Hepatocyte (in vitro differentiated cells): ENCODE results near the gene ZDHHC9. TPM values are rescaled to one million over a fixed set of nuclear protein-coding genes. Genes with fewer than 3 reads are reported as not detected.

Source experiments
- DNase-seq: peaks from one replicate; pipeline ENCODE4 v3.0.0-alpha.2; 2016; ENCODE audit warnings: low spot score
- H2AFZ ChIP-seq: fragments of 200-600 bp; sonication (generic); 2 replicates; pipeline ENCODE4 v1.6.0; 2016; ENCODE audit warnings: antibody characterized with exemption, mild to moderate bottlenecking
- H3K27ac ChIP-seq: fragments of 200-600 bp; sonication (generic); 2 replicates; pipeline ENCODE4 v1.5.1; 2016; ENCODE audit warnings: mild to moderate bottlenecking
- H3K27me3 ChIP-seq: fragments of 200-600 bp; sonication (generic); 2 replicates; pipeline ENCODE4 v1.6.1; 2016
- H3K36me3 ChIP-seq: fragments of 200-600 bp; sonication (generic); replicated peaks from 2 replicates; pipeline ENCODE4 v1.5.1; 2016; ENCODE audit warnings: low read depth; ENCODE audit not compliant: insufficient read depth
- H3K4me1 ChIP-seq: fragments of 200-600 bp; sonication (generic); 2 replicates; pipeline ENCODE4 v1.5.1; 2016; ENCODE audit warnings: mild to moderate bottlenecking, moderate library complexity; ENCODE audit not compliant: insufficient read depth
- H3K4me2 ChIP-seq: fragments of 200-600 bp; sonication (generic); 2 replicates; pipeline ENCODE4 v1.6.0; 2016
- H3K4me3 ChIP-seq: fragments of 200-600 bp; sonication (generic); 2 replicates; pipeline ENCODE4 v1.5.1; 2016; ENCODE audit warnings: mild to moderate bottlenecking
- H3K79me2 ChIP-seq: fragments of 200-600 bp; sonication (generic); 2 replicates; pipeline ENCODE4 v1.6.0; 2017; ENCODE audit warnings: mild to moderate bottlenecking
- H3K9me2 ChIP-seq: fragments of 200-600 bp; sonication (generic); replicated peaks from 2 replicates; pipeline ENCODE4 v1.6.0; 2017; ENCODE audit warnings: mild to moderate bottlenecking; ENCODE audit not compliant: insufficient read depth
- H3K9me3 ChIP-seq: fragments of 200-600 bp; sonication (generic); 2 replicates; pipeline ENCODE4 v1.5.1; 2016; ENCODE audit warnings: low read depth, mild to moderate bottlenecking
- H4K20me1 ChIP-seq: fragments of 200-600 bp; sonication (generic); 2 replicates; pipeline ENCODE4 v1.6.0; 2016; ENCODE audit warnings: mild to moderate bottlenecking; ENCODE audit not compliant: insufficient read depth, poor library complexity, severe bottlenecking
- EZH2 ChIP-seq: fragments of 200-600 bp; sonication (generic); IDR thresholded peaks from 2 replicates; pipeline ENCODE4 v1.6.1; 2016; ENCODE audit warnings: antibody characterized with exemption, mild to moderate bottlenecking, borderline replicate concordance
- EZH2phosphoT487 ChIP-seq: fragments of 200-600 bp; sonication (generic); IDR thresholded peaks from one replicate; pipeline ENCODE4 v1.6.1; 2018; ENCODE audit warnings: antibody characterized with exemption, mild to moderate bottlenecking, low read depth, moderate library complexity; ENCODE audit not compliant: unreplicated experiment, severe bottlenecking
- WGBS: methylation state at CpG from one replicate; pipeline ENCODE4 v1.1.6; 2016; ENCODE audit warnings: low lambda C conversion rate; ENCODE audit errors: missing lambda C conversion rate; 5-methylcytosine and 5-hydroxymethylcytosine counted together
- polyA plus RNA-seq: library from polyadenylated mRNA; unstranded; fragments of >200 nt; fragmentation: Nextera tagmentation; extraction: Ambion mirVana; gene quantifications from 2 replicates; pipeline ENCODE4 v1.2.1, GENCODE V29; 2016
- total RNA-seq: library from RNA; depleted of rRNA; stranded (reverse); fragments of >200 nt; gene quantifications from 2 replicates; pipeline ENCODE4 v1.2.3, GENCODE V29; 2014
- TF ChIP-seq, protein P1 (sequence below): fragments of 200-600 bp; sonication (generic); IDR thresholded peaks from 2 replicates; pipeline ENCODE4 v1.5.1; 2016; ENCODE audit warnings: antibody characterized with exemption, mild to moderate bottlenecking; ENCODE audit not compliant: poor library complexity

Gene ZDHHC9
- total and polyA plus RNA-seq, 2 experiments from 2014 or later, result 48.6 TPM

DNA sequence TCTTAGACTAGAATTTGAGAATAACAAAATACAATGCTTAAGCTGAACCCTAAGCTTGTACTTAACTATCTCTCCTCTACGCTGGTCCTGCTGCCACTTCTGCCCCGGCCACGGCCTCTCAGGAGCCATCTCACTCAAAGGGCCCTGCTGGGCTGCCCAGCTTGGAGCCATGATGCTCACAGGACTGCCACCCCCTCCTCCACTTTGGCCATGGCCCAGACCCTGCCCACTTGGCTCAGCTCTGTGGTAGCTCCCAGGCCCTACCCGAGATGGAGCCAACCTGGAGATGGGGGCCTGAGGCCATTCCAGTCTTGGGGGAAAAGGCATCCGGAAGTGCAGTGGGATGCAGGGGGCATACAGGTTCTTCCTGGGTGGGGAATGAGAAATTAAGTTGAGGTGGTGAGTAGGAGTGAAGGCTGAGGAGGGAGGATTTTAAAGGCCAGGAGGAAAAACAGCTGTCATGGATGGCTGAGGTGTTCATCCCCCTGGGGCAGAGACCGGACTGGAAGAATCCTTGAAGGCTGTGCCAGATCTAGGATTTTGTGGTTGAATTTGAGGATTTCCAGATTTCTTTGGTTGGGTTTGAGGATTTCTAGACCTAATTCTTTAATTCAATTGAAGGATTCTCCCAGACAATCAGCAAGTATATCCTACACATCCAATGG lies 63.1 kb downstream of the ZDHHC9 start:
- DNase-seq, result no peak
- WGBS, result 93% methylated on average over 6 of the region's 6 CpGs
- H3K27me3 ChIP-seq, result no peaks in the 10 kb centered on the region
- no peaks in the 10 kb centered on the region for H4K20me1 ChIP-seq
- no peaks in the 10 kb centered on the region for H3K9me3 ChIP-seq
- no peak overlapping the region for H3K27ac ChIP-seq
- TF ChIP-seq EZH2phosphoT487 (no peak), EZH2 (no peak)
- TF ChIP-seq, protein P1, sequence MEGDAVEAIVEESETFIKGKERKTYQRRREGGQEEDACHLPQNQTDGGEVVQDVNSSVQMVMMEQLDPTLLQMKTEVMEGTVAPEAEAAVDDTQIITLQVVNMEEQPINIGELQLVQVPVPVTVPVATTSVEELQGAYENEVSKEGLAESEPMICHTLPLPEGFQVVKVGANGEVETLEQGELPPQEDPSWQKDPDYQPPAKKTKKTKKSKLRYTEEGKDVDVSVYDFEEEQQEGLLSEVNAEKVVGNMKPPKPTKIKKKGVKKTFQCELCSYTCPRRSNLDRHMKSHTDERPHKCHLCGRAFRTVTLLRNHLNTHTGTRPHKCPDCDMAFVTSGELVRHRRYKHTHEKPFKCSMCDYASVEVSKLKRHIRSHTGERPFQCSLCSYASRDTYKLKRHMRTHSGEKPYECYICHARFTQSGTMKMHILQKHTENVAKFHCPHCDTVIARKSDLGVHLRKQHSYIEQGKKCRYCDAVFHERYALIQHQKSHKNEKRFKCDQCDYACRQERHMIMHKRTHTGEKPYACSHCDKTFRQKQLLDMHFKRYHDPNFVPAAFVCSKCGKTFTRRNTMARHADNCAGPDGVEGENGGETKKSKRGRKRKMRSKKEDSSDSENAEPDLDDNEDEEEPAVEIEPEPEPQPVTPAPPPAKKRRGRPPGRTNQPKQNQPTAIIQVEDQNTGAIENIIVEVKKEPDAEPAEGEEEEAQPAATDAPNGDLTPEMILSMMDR, result no peak
- H3K79me2 ChIP-seq, result no peaks in the 10 kb centered on the region
- no peaks in the 10 kb centered on the region for H3K4me1 ChIP-seq
- no peak overlapping the region for H3K4me2 ChIP-seq
- no peak overlapping the region for H2AFZ ChIP-seq
- H3K4me3 ChIP-seq, result no peak overlapping the region
- H3K9me2 ChIP-seq, result no peaks in the 10 kb centered on the region
- no peaks in the 10 kb centered on the region for H3K36me3 ChIP-seq

- 91% methylated on average over 13 of the region's 13 CpGs for WGBS
- Histone ChIP-seq H3K27ac (no peak within 1 kb of the TSS), H4K20me1 (no peaks in the 10 kb centered on the region), H3K9me3 (no peaks in the 10 kb centered on the region), H3K9me2 (no peaks in the 10 kb centered on the region), H3K27me3 (no peaks in the 10 kb centered on the region), H3K4me2 (no peak within 1 kb of the TSS), H3K79me2 (no peaks in the 10 kb centered on the region), H2AFZ (no peak within 1 kb of the TSS), H3K4me3 (no peak within 1 kb of the TSS), H3K36me3 (no peaks in the 10 kb centered on the region), H3K4me1 (no peaks in the 10 kb centered on the region)
- TF ChIP-seq, protein P1, result no peak
- TF ChIP-seq EZH2phosphoT487 (no peak), EZH2 (no peak)
- DNase-seq, result no peak
These were observed 63.9 kb downstream of the ZDHHC9 start, which contains the start of gene SASH3 for GRCh38 chrX:129779747-129780146. Gene SASH3 (plus strand): TSS chrX:129779949. CDS start chrX:129780098, 149 bp downstream.

- no peak for DNase-seq
- H3K4me3 ChIP-seq, result no peak overlapping the region
- H3K4me1 ChIP-seq, result peaks cover 3% of the 10 kb centered on the region
- no peaks in the 10 kb centered on the region for H4K20me1 ChIP-seq
- no peaks in the 10 kb centered on the region for H3K27me3 ChIP-seq
- TF ChIP-seq, protein P1, result no peak
- no peak for TF ChIP-seq EZH2
- WGBS, result 89% methylated on average over 7 of the region's 7 CpGs
- H3K27ac ChIP-seq, result no peak overlapping the region
- no peaks in the 10 kb centered on the region for H3K79me2 ChIP-seq
- no peaks in the 10 kb centered on the region for H3K9me2 ChIP-seq
- no peak overlapping the region for H3K4me2 ChIP-seq
- H3K9me3 ChIP-seq, result no peaks in the 10 kb centered on the region
- no peak overlapping the region for H2AFZ ChIP-seq
- no peaks in the 10 kb centered on the region for H3K36me3 ChIP-seq
These were observed 64.5 kb downstream of the ZDHHC9 start for GRCh38 chrX:129779086-129779672.
